RPMI7951 (cell line): ENCODE measurements around the gene COL4A6. TPM values are rescaled to one million over a fixed set of nuclear protein-coding genes. Genes with fewer than 3 reads are reported as not detected.

Experiments
- DNase-seq: peaks from one replicate; pipeline ENCODE4 v3.0.0-alpha.2; 2012; ENCODE audit warnings: low read depth
- total RNA-seq: library from RNA; depleted of rRNA; stranded (reverse); fragments of >200 nt; shearing (Covaris generic); gene quantifications from 2 replicates; pipeline ENCODE4 v1.2.3, GENCODE V29; 2014

Gene COL4A6
- total RNA-seq, 1 experiment from 2014 or later = 0.60 TPM

DNA sequence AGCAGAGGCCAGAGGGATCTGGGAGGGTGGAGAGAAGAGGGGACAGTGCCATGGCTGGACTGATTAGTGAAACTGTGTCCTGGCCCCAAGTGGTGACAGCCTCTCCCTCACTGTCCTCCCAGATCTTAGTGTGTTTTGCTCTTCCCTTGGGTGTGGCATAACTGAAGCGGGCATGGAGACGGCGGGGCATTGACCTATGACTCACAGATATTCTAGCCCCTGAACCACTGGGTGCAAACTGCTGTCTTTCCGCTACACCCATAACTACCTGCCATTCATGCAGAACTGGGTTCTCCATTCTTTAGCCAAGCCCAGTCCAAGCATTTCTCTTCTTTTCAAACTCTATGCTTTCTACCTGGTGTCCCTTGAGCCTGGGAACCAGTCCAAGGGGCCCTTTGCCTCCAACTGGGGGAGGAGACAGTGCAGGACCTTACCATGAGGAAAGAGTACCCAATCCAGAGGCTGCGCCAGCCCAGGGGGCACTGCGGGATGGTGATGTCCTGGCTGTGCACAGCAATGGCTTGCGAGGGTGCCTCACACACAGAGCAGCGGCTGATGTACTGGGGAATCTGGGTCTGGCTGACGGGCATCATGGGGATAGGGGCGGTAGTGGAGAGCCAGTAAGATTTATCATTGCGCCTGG lies 279.1 kb downstream of the COL4A6 start:
- DNase-seq = no peak

- DNase-seq = no peak
Measured at GRCh38 chrX:108157628-108158027, 280.6 kb downstream of the COL4A6 start.

DNA sequence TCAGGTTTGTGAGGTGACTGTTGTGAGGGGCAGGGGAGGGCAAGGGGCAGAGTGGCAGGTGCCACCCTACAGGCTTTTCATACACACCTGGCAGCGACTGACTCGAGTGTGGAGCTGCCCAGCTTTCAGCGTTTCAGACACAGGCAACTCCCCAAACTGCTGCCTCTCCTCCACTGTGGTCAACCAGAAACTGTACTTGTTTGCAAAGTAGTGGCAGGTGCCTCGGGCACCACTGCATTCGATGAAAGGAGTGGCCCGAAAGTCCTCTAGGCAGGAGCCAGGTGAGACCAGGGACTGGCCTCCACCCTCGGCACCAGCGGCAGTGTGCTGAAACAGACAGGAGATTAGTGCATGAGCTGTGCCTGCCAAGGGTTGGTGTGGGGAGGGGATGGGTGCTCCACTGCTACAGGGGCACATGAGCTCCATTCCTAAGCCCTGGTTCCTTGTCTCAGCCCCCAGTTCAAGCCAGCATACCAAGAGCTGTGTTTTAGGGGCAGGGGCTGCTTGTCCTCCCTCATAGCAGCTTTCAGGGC lies 281.2 kb downstream of the COL4A6 start:
- DNase-seq = no peak

GRCh38 chrX:108156082-108156481 lies 282.1 kb downstream of the COL4A6 start:
- no peak for DNase-seq

DNA sequence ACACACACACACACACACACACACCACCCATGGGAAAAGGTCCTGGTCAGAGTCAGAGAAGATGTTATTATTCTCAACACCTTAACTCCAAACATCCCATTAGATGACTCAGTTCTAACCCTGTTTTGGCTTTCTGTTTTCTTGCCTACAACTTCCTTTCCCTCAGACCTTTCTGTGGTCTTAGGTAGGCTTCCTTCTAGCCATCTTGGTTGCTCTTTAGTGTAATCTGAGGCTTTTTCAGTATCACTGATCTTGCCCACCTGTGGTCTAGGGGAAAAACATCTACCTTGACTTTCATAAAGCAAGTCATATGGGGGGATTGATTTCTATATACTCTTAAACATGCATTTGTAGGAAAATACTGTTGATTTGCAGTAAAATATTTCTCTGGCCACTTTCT lies 289.7 kb downstream of the COL4A6 start:
- no peak for DNase-seq

DNA sequence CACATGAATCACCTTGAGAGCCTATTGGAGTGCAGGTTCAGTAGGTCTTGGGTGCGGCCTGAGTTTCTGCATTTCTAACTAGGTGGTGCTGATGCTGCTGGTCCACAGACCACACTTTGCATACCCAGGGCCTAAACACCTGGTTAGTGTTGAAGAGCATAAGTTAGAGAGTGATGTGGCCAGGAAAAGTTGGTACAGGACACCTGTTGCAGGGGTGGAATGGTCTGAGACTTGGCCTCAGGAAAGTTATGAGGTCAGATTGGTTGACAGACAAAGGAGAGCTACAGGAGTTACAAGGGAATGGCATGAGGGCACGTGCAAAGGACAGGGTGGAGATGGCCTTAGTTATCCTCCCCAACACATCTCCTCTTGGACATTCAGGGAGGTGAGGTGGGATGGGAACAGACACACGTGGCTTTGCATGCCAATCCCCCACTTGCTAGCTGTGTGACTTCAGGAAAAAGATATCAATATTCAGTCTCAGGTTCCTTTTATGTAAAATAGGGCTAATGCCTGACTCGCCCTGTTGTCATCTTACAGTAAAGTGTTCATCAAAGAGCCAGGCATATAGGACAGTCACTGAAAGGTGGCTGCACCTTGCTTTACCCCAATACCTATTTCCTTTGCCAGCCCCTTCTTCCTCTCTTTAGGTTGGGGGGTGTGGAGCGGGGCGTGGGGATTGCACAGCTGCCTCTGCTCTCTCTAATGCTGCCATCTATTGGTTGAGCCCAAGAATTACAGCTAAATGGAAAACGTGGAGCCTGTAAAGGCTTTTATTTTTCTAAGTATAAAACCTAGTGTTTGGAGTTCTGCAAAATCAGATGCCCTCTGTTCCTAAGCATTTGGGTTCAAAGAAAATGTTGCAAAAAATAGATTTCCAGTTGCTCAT lies 299.2 kb downstream of the COL4A6 start:
- no peak for DNase-seq

- no peak for DNase-seq
Measured at GRCh38 chrX:108134724-108135123, 303.5 kb downstream of the COL4A6 start.

DNA sequence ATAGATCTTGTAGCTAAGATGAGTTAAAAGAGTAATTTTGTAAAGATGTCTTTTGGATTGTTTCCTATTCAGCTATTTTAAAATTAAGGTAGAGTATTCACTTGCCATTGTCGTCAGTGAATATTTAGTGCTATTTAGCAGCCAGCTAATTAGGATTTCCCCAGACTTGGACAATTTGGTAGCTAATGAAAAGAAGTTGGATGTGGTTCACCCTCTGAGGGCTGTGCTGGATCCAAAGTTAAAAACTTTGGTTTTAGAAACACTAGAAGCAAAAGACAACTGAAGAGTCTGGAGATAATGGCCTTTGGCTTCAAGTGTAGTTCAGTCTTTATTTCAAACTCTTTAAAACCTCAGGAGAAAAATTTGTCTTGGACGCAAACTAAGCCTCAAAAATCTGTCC lies 305.3 kb downstream of the COL4A6 start:
- DNase-seq = no peak

DNA sequence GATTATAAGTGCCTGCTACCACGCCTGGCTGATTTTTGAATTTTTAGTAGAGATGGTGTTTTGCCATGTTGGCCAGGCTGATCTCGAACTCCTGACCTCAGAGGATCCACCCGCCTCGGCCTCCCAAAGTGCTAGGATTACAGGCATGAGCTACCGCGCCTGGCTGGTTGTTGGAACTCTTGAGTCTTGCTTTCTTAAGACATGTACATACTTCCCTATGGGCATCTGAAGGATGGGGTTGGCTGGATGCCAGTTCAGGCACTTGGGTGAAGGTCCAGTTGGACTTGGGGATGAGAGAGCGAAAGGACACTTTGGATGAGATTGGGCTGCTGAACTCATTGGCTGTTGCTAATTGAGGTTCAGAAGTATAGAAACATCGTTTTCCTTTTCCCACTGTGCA lies 306.2 kb downstream of the COL4A6 start:
- DNase-seq = no peak

DNA sequence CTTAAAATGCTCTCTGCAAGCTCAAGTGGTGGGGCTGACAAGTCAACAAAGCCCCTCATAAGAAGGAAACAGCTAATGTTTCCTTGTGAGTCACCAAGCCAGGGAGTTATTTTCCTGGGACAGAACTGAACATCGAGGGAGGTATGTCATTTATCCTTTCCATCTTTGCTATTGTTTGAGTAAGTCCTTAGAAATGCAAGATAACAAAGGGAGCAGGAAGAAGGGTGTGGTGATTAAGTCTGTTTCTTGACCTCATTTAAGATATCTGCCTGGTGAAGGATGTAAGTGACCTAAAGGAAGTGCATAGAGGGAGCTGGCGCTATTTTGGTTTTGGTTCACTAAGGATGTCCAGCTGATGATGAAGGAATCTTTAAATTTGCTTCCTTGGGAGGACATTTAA lies 306.8 kb downstream of the COL4A6 start:
- peak; percentile 24 for DNase-seq

- DNase-seq = no peak
Measured at GRCh38 chrX:108130889-108131288, 307.3 kb downstream of the COL4A6 start.

DNA sequence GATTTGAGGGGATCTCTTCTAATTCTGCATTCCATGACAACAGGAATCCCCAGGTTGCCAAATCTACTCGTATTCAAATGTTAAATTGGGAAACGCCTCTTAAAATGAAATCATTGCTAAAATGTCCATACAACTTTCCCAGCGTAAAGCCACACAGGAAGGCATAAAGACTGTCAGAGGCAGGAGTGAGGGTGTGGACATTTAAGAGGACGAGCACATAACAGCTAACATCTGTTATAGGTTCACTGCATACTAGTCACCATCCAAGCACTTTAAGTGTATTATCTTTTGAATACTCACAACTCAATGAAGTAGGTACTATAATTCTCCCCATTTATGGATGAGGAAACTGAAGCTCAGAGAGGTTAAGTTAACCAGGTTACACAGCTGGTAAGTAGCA lies 311.1 kb downstream of the COL4A6 start:
- no peak for DNase-seq

DNA sequence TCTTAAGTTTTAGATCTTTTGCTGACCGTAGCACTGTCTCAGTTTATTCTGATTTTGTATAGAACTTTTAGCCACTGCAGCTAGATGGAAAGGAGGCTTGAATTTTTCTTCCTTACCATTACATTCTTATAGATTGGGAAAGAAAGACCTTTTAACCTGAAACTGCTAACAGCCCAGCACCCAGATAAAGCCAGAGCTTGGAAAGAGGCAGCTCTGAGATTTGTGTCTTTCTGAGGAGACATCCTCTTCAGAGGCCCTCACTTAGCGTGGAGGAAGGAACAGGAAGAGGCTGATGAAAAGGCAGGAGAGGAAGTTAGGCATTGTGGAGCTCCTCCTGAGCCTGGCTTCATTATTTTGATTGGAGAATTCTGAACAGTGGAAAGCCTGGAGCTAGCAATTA lies 311.6 kb downstream of the COL4A6 start:
- DNase-seq = no peak

GRCh38 chrX:108123591-108124366 lies 314.4 kb downstream of the COL4A6 start:
- peak; percentile 8 for DNase-seq

- DNase-seq = peak; percentile 47
Measured at GRCh38 chrX:108122748-108123147, 315.5 kb downstream of the COL4A6 start.

GRCh38 chrX:108121291-108121690 lies 316.9 kb downstream of the COL4A6 start:
- DNase-seq = no peak

DNA sequence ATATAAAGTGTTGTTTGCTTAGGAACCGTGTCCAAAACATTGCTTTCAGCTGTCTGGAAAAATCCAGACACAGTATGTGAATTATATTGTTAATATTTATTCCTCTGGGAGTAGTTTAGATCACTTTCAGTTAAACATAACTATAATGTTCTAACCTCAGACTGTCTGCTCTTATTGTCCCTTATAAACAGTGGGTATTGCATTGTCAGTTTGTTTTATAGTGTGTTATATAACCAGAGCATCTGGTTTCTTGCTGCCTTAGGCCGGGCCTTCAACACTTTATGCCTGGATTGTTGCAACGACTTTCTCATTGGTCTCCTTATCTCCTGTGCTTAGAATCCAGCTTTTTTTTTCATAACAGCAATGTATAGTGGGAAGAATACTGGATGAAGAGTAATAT lies 320.2 kb downstream of the COL4A6 start:
- no peak for DNase-seq

DNA sequence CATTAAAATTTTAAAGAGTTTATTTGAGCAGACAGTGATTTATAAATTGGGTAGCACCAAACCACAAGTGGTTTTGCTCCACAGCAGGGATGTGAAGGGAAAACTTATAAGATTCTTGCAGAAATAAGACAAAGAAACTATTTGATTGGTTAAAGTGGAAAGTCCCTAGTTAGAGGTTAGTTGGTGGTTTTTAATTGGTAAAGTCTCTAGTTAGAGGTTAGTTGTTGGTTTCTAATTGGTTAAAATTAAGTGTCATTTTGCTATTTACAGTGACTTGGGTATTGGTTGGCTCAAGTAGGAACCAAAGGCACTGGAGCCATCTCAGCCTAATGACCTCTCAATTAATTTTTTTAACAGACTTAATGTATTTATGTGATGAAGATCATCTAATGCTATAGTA lies 323.7 kb downstream of the COL4A6 start:
- no peak for DNase-seq
